PC-9 (cell line): ENCODE results near the gene CEP112.

Source experiments
- EZH2 ChIP-seq: fragments of 200-600 bp; sonication (generic); IDR thresholded peaks from 2 replicates; pipeline ENCODE4 v1.8.0; 2017; ENCODE audit warnings: antibody characterized with exemption, low read depth
- TF ChIP-seq, protein P1 (sequence below): fragments of 200-600 bp; sonication (generic); conservative IDR thresholded peaks from 2 replicates; pipeline ENCODE4 v1.6.1; 2017; ENCODE audit warnings: mixed run types, antibody characterized with exemption, mild to moderate bottlenecking, moderate library complexity

DNA sequence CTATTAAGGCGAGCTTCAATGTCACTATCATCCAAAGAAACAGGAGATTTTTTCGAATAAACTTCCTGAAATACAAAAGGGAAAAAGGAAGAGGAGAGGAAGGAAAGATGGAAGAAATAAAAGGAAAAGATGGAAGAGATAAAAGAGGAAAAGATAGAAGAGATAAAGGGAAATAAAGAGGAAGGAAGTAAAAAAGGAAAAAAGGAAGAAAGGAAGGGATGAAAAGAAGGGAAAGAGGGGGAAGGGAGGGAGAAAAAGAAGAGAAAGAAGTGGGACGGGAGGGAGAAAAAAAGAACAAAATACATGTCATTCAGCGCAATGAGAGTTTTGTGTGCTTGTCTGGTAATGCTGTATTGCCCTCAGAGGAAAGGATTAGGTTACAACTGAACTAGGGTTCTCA is 62.2 kb downstream of the CEP112 start:
- no peak for TF ChIP-seq EZH2
- TF ChIP-seq, protein P1, sequence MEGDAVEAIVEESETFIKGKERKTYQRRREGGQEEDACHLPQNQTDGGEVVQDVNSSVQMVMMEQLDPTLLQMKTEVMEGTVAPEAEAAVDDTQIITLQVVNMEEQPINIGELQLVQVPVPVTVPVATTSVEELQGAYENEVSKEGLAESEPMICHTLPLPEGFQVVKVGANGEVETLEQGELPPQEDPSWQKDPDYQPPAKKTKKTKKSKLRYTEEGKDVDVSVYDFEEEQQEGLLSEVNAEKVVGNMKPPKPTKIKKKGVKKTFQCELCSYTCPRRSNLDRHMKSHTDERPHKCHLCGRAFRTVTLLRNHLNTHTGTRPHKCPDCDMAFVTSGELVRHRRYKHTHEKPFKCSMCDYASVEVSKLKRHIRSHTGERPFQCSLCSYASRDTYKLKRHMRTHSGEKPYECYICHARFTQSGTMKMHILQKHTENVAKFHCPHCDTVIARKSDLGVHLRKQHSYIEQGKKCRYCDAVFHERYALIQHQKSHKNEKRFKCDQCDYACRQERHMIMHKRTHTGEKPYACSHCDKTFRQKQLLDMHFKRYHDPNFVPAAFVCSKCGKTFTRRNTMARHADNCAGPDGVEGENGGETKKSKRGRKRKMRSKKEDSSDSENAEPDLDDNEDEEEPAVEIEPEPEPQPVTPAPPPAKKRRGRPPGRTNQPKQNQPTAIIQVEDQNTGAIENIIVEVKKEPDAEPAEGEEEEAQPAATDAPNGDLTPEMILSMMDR = no peak
